ENCODE measurements around the gene ALAS1.

- TF ChIP-seq CTCF (IDR thresholded peaks at IDR 0.05), result no peak
- TF ChIP-seq POLR2AphosphoS5 (IDR thresholded peaks at IDR 0.05; ENCODE audit: insufficient read depth in 1 of 2, low read depth in 1 of 2), result no peak
These were observed 19.4 kb upstream of the ALAS1 start for GRCh38 chr3:52178537-52178936.
